Smooth muscle cell (in vitro differentiated cells): ENCODE results near the gene SSBP3. TPM values are rescaled to one million over a fixed set of nuclear protein-coding genes. Genes with fewer than 3 reads are reported as not detected.

Experiments used
- DNase-seq: peaks from one replicate; lab custom pipeline; 2025; ENCODE audit not compliant: unreplicated experiment; lab: John Stamatoyannopoulos, UW
- H2AFZ ChIP-seq: fragments of 200-600 bp; sonication (generic); 2 replicates; pipeline ENCODE4 v1.6.0; 2016; ENCODE audit warnings: antibody characterized with exemption, low read depth, mild to moderate bottlenecking
- H3F3A ChIP-seq: fragments of 200-600 bp; sonication (generic); 2 replicates; pipeline ENCODE4 v1.6.0; 2017; ENCODE audit warnings: antibody characterized with exemption, low read depth
- H3K27ac ChIP-seq: fragments of 200-600 bp; sonication (generic); 2 replicates; pipeline ENCODE4 v1.5.1; 2016; ENCODE audit warnings: low read depth, mild to moderate bottlenecking
- H3K27me3 ChIP-seq: fragments of 200-600 bp; sonication (generic); 2 replicates; pipeline ENCODE4 v1.6.1; 2016; ENCODE audit warnings: low read depth, mild to moderate bottlenecking
- H3K36me3 ChIP-seq: fragments of 200-600 bp; sonication (generic); 2 replicates; pipeline ENCODE4 v1.5.1; 2016; ENCODE audit warnings: low read depth
- H3K4me1 ChIP-seq: fragments of 200-600 bp; sonication (generic); 2 replicates; pipeline ENCODE4 v1.5.1; 2016; ENCODE audit warnings: low read depth
- H3K4me2 ChIP-seq: fragments of 200-600 bp; sonication (generic); 2 replicates; pipeline ENCODE4 v1.6.0; 2016; ENCODE audit warnings: mild to moderate bottlenecking
- H3K4me3 ChIP-seq: fragments of 200-600 bp; sonication (generic); 2 replicates; pipeline ENCODE4 v1.5.1; 2016; ENCODE audit warnings: mild to moderate bottlenecking
- H3K79me2 ChIP-seq: fragments of 200-600 bp; sonication (generic); 2 replicates; pipeline ENCODE4 v1.6.0; 2016; ENCODE audit warnings: low read depth, mild to moderate bottlenecking
- H3K9ac ChIP-seq: fragments of 200-600 bp; sonication (generic); 2 replicates; pipeline ENCODE4 v1.6.0; 2016; ENCODE audit warnings: low read depth
- H3K9me3 ChIP-seq: fragments of 200-600 bp; sonication (generic); replicated peaks from 2 replicates; pipeline ENCODE4 v1.5.1; 2016; ENCODE audit warnings: low read depth
- H4K20me1 ChIP-seq: fragments of 200-600 bp; sonication (generic); 2 replicates; pipeline ENCODE4 v1.6.0; 2016; ENCODE audit warnings: low read depth
- CTCF ChIP-seq: fragments of 200-600 bp; sonication (generic); IDR thresholded peaks from 2 replicates; pipeline ENCODE4 v1.5.1; 2017; ENCODE audit warnings: borderline replicate concordance, mild to moderate bottlenecking, antibody characterized with exemption; ENCODE audit not compliant: insufficient read depth, poor library complexity, severe bottlenecking
- WGBS: methylation state at CpG from one replicate; pipeline ENCODE4 v1.1.7; 2016; ENCODE audit warnings: low lambda C conversion rate; 5-methylcytosine and 5-hydroxymethylcytosine counted together
- polyA plus RNA-seq: library from polyadenylated mRNA; unstranded; fragments of >200 nt; fragmentation: Nextera tagmentation; extraction: Ambion mirVana; gene quantifications from 2 replicates; pipeline ENCODE4 v1.2.1, GENCODE V29; 2016
- total RNA-seq: library from RNA; depleted of rRNA; stranded (reverse); fragments of >200 nt; gene quantifications from 2 replicates; pipeline ENCODE4 v1.2.3, GENCODE V29; 2014

The SSBP3 gene
- total and polyA plus RNA-seq, 2 experiments from 2014 or later, result 26.5 to 30.1 TPM

GRCh38 chr1:54378874-54379554 lies 27.2 kb downstream of the SSBP3 start:
- Histone ChIP-seq H3F3A (no peaks in the 10 kb centered on the region), H3K4me1 (peaks cover 33% of the 10 kb centered on the region), H3K9ac (peak overlapping the region; percentile 28), H3K79me2 (peaks cover 77% of the 10 kb centered on the region), H3K27ac (peak overlapping the region; percentile 40), H4K20me1 (peaks cover 99% of the 10 kb centered on the region), H2AFZ (no peak overlapping the region), H3K4me3 (no peak overlapping the region), H3K4me2 (peak overlapping the region; percentile 72), H3K36me3 (no peaks in the 10 kb centered on the region), H3K27me3 (no peaks in the 10 kb centered on the region), H3K9me3 (no peaks in the 10 kb centered on the region)
- WGBS, result 68% methylated on average over 16 of the region's 16 CpGs
- TF ChIP-seq CTCF, result no peak
- no peak for DNase-seq

GRCh38 chr1:54378157-54378873 lies 27.9 kb downstream of the SSBP3 start:
- no peaks in the 10 kb centered on the region for H3F3A ChIP-seq
- peaks cover 79% of the 10 kb centered on the region for H3K79me2 ChIP-seq
- H3K4me3 ChIP-seq, result no peak overlapping the region
- no peaks in the 10 kb centered on the region for H3K36me3 ChIP-seq
- peak overlapping the region; percentile 72 for H3K4me2 ChIP-seq
- no peaks in the 10 kb centered on the region for H3K9me3 ChIP-seq
- 34% methylated on average over 17 of the region's 17 CpGs for WGBS
- peak overlapping the region; percentile 28 for H3K9ac ChIP-seq
- peaks cover 99% of the 10 kb centered on the region for H4K20me1 ChIP-seq
- no peaks in the 10 kb centered on the region for H3K27me3 ChIP-seq
- H3K27ac ChIP-seq, result peak overlapping the region; percentile 40
- peak overlapping the region; percentile 51 for H2AFZ ChIP-seq
- TF ChIP-seq CTCF, result no peak
- no peak for DNase-seq
- H3K4me1 ChIP-seq, result peaks cover 31% of the 10 kb centered on the region

- Histone ChIP-seq H3K9me3 (no peaks in the 10 kb centered on the region), H3K4me3 (no peak overlapping the region), H3K79me2 (peaks cover 79% of the 10 kb centered on the region), H3K9ac (peak overlapping the region; percentile 18), H3K27me3 (no peaks in the 10 kb centered on the region), H3K27ac (peak overlapping the region; percentile 40), H3K4me2 (peak overlapping the region; percentile 72), H3F3A (no peaks in the 10 kb centered on the region), H2AFZ (no peak overlapping the region), H3K4me1 (peaks cover 27% of the 10 kb centered on the region), H4K20me1 (peaks cover 99% of the 10 kb centered on the region), H3K36me3 (no peaks in the 10 kb centered on the region)
- DNase-seq, result no peak
- WGBS, result 55% methylated on average over 8 of the region's 8 CpGs
- no peak for TF ChIP-seq CTCF
These were observed 29.0 kb downstream of the SSBP3 start for GRCh38 chr1:54377040-54377691.
